HepG2 (cell line): ENCODE results near the gene SRGAP3. TPM values are rescaled to one million over a fixed set of nuclear protein-coding genes. Genes with fewer than 3 reads are reported as not detected.

Experiments used
- ATAC-seq: fragments of 200-7000 bp; cut with Tn5 transposase; 3 replicates; pipeline ENCODE4 v1.9.1; 2020; ENCODE audit warnings: mild to moderate bottlenecking, moderate library complexity
- BruUV-seq: library from RNA; stranded (reverse); fragments of 400-500 nt; replicated peaks from 2 replicates; lab custom pipeline; 2021; lab: Mats Ljungman, UMichigan
- CTCF ChIA-PET: fragments of 300-600 bp; formaldehyde crosslinking; extraction: SDS; loops from one replicate; lab custom pipeline; 2021; ENCODE audit warnings: low total read pairs, inconsistent platforms, low intra/inter-chr PET ratio; lab: Yijun Ruan, JAX
- POLR2A ChIA-PET: fragments of 350-600 bp; sonication (Branson Sonifier 250); formaldehyde crosslinking; loops from one replicate; lab custom pipeline; 2020; ENCODE audit warnings: antibody characterized with exemption, inconsistent platforms; lab: Yijun Ruan, JAX
- DNase-seq: peaks from one replicate; pipeline ENCODE4 v3.0.0-alpha.2; 2015; ENCODE audit warnings: low spot score
- FAIRE-seq: peaks from 3 replicates; lab custom pipeline; 2011; peaks lifted over from hg19 to GRCh38; lab: Jason Lieb, UNC
- H2AFZ ChIP-seq: one replicate; pipeline ENCODE4 v1.6.1; 2011; ENCODE audit warnings: low read length, inconsistent platforms
- H3K27ac ChIP-seq: fragments of 300-600 bp; 3 replicates; pipeline ENCODE4 v1.8.0; 2011; ENCODE audit warnings: mixed run types, mild to moderate bottlenecking, mixed read lengths, low read length, inconsistent platforms; ENCODE audit not compliant: insufficient read depth; ENCODE audit errors: extremely low read length
- H3K27me3 ChIP-seq, 2 experiments: fragments of 200-600 bp in 1 of 2; 2 replicates in 1 of 2; 3 replicates in 1 of 2; pipeline versions ENCODE4 v1.6.0 to v1.8.0; 2011; ENCODE audit warnings: low read length in 2 of 2, mild to moderate bottlenecking in 2 of 2, moderate library complexity in 2 of 2, inconsistent platforms in 1 of 2; ENCODE audit not compliant: insufficient read depth in 2 of 2, control insufficient read depth in 1 of 2
- H3K36me3 ChIP-seq, 2 experiments: fragments of 200-600 bp in 1 of 2; replicated peaks in 1 of 2; 2 replicates in 1 of 2; 3 replicates in 1 of 2; pipeline versions ENCODE4 v1.5.1 to v1.8.0; 2011; ENCODE audit warnings: low read length in 2 of 2, inconsistent platforms in 1 of 2; ENCODE audit not compliant: insufficient read depth in 2 of 2, control insufficient read depth in 1 of 2
- H3K4me1 ChIP-seq: 2 replicates; pipeline ENCODE4 v1.5.1; 2012; ENCODE audit warnings: low read length, inconsistent platforms; ENCODE audit not compliant: insufficient read depth
- H3K4me2 ChIP-seq: 2 replicates; pipeline ENCODE4 v1.6.0; 2011; ENCODE audit warnings: low read depth, low read length, inconsistent platforms
- H3K4me3 ChIP-seq, 3 experiments: fragments of 200-600 bp in 1 of 3; sonication (generic), shearing (Covaris generic) in 1 of 3; replicated peaks in 1 of 3; 2 replicates each; pipeline ENCODE4 v1.5.1; 2011 to 2016; ENCODE audit warnings: low read length in 3 of 3, inconsistent platforms in 2 of 3, low read depth in 2 of 3, mild to moderate bottlenecking in 2 of 3, control low read depth in 1 of 3, mixed read lengths in 1 of 3; ENCODE audit not compliant: insufficient read depth in 1 of 3
- H3K79me2 ChIP-seq: one replicate; pipeline ENCODE4 v1.6.1; 2011; ENCODE audit warnings: low read length, inconsistent platforms; ENCODE audit not compliant: insufficient read depth
- H3K9ac ChIP-seq: 2 replicates; pipeline ENCODE4 v1.6.0; 2011; ENCODE audit warnings: mild to moderate bottlenecking, low read depth, low read length, inconsistent platforms; ENCODE audit not compliant: insufficient read depth
- H3K9me3 ChIP-seq: 2 replicates; pipeline ENCODE4 v1.5.1; 2012; ENCODE audit warnings: mild to moderate bottlenecking, low read length
- H4K20me1 ChIP-seq: 2 replicates; pipeline ENCODE4 v1.6.0; 2011; ENCODE audit warnings: inconsistent platforms, mild to moderate bottlenecking, low read length, moderate library complexity; ENCODE audit not compliant: insufficient read depth
- CEBPG ChIP-seq: IDR thresholded peaks from 2 replicates; pipeline ENCODE4 v1.6.1; 2016
- JUNB ChIP-seq: sonication (generic); formaldehyde crosslinking; IDR thresholded peaks from 2 replicates; pipeline ENCODE4 v1.8.0; 2022; ENCODE audit warnings: missing genetic modification reagents, mild to moderate bottlenecking, borderline replicate concordance
- KLF16 ChIP-seq, 2 experiments: sonication (generic) in 1 of 2; formaldehyde crosslinking in 1 of 2; IDR thresholded peaks; 2 replicates each; pipeline versions ENCODE4 v1.6.1 to v1.8.0; 2016 to 2023; ENCODE audit warnings: missing genetic modification reagents in 2 of 2, missing compliant biosample characterization in 1 of 2
- PCBP1 ChIP-seq: fragments of 200-400 bp; formaldehyde crosslinking; IDR thresholded peaks from 2 replicates; pipeline ENCODE4 v1.6.1; 2017; ENCODE audit warnings: mild to moderate bottlenecking, low read depth, low read length, borderline replicate concordance
- STAT5B ChIP-seq: sonication (generic); formaldehyde crosslinking; IDR thresholded peaks from 2 replicates; pipeline ENCODE4 v1.4.0; 2020; ENCODE audit warnings: missing genetic modification reagents
- ZKSCAN5 ChIP-seq: sonication (generic); formaldehyde crosslinking; IDR thresholded peaks from 2 replicates; pipeline ENCODE4 v1.5.1; 2020; ENCODE audit warnings: mild to moderate bottlenecking, missing genetic modification reagents
- ZNF501 ChIP-seq: sonication (generic); formaldehyde crosslinking; IDR thresholded peaks from 2 replicates; pipeline ENCODE4 v1.5.1; 2020; ENCODE audit warnings: mild to moderate bottlenecking, moderate library complexity, missing genetic modification reagents
- ZNF543 ChIP-seq: sonication (generic); formaldehyde crosslinking; IDR thresholded peaks from 2 replicates; pipeline ENCODE4 v1.4.0; 2020; ENCODE audit warnings: mild to moderate bottlenecking, missing genetic modification reagents
- ZNF556 ChIP-seq: sonication (generic); formaldehyde crosslinking; IDR thresholded peaks from 2 replicates; pipeline ENCODE4 v1.4.0; 2020; ENCODE audit warnings: mild to moderate bottlenecking, missing genetic modification reagents, borderline replicate concordance
- ZNF761 ChIP-seq: sonication (generic); formaldehyde crosslinking; conservative IDR thresholded peaks from 2 replicates; pipeline ENCODE4 v1.4.0; 2020; ENCODE audit warnings: mild to moderate bottlenecking, missing genetic modification reagents
- ZNF879 ChIP-seq: sonication (generic); formaldehyde crosslinking; IDR thresholded peaks from 2 replicates; pipeline ENCODE4 v1.8.1; 2023; ENCODE audit warnings: missing genetic modification reagents
- WGBS: methylation state at CpG from one replicate; pipeline ENCODE4 v1.1.6; 2017; ENCODE audit warnings: low lambda C conversion rate; 5-methylcytosine and 5-hydroxymethylcytosine counted together
- in situ Hi-C: cut with HindIII; loops from 2 replicates; pipeline ENCODE4 v1.10.0; 2017; ENCODE audit warnings: low pct_unique_long_range_greater_than_20kb; ENCODE audit not compliant: extremely low pct_ligation_motif_present
- intact Hi-C: fragments of 100-400 bp; cut with micrococcal nuclease; formaldehyde crosslinking; loops from one replicate; pipeline ENCODE4 v1.10.0; 2022; ENCODE audit not compliant: unreplicated experiment
- polyA plus RNA-seq, 8 experiments: library from polyadenylated mRNA; depleted of rRNA in 3 of 8; stranded (reverse) in 7 of 8; unstranded in 1 of 8; fragments of >200 nt; fragmentation: Illumina TruSeq in 4 of 8; extraction: Trizol in 4 of 8; gene quantifications; 2 replicates each; pipeline versions ENCODE4 v1.2.1 to v1.2.3, GENCODE V29; 2011 to 2016; ENCODE audit warnings: low read depth in 4 of 8, missing spikeins in 1 of 8, mixed read lengths in 1 of 8; ENCODE audit not compliant: insufficient read depth in 1 of 8
- total RNA-seq, 5 experiments: library from RNA; depleted of rRNA; stranded (reverse); fragments of >200 nt; fragmentation: Illumina TruSeq; extraction: Trizol; gene quantifications; 2 replicates each; pipeline ENCODE4 v1.2.3, GENCODE V29; 2016; ENCODE audit warnings: low read depth in 1 of 5
- TF ChIP-seq, protein P1 (sequence below): sonication (generic); formaldehyde crosslinking; IDR thresholded peaks from 2 replicates; pipeline ENCODE4 v1.8.1; 2023; ENCODE audit warnings: missing genetic modification reagents, mild to moderate bottlenecking, borderline replicate concordance
- TF ChIP-seq, protein P2 (sequence below): sonication (generic); formaldehyde crosslinking; IDR thresholded peaks from 2 replicates; pipeline ENCODE4 v1.5.0; 2020; ENCODE audit warnings: mild to moderate bottlenecking, missing genetic modification reagents, moderate library complexity

The SRGAP3 gene
- total and polyA plus RNA-seq, 2 of the 13 experiments (the other 11 are each of a cell fraction or from before 2014, with no cell fraction given) = 1.2 to 1.4 TPM

DNA sequence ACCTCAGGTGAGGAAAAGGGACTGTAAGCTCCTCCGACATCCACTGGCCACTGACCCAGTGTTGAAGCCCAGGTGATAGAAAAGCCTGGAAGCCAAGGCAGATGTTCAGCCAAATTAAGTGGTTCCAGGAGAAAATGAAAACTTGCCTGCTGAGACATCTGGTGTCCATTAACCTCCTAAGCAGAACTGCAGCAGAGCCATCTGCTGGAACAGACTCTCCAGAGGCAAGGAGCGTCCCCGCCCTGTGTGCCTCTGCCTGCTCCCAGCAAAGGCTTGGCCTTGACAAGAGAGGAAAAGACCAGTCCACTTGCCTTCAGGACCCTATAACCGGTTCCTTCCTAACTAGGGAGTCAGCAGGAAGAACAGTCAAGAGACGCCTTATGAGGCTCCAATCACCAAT is 48.2 kb downstream of the SRGAP3 start:
- Histone ChIP-seq H3K9me3 (no peaks in the 10 kb centered on the region), H3K27ac (no peak overlapping the region), H3K4me2 (no peak overlapping the region), H2AFZ (no peak overlapping the region), H3K36me3 (no peaks in the 10 kb centered on the region), H3K27me3 (0 out of 5 replicates have a peak, but pooled peaks cover 0 to 3% of the 10 kb centered on the region in 2 experiments), H3K4me1 (peaks cover 21% of the 10 kb centered on the region), H3K79me2 (no peaks in the 10 kb centered on the region), H4K20me1 (no peaks in the 10 kb centered on the region), H3K9ac (no peak overlapping the region), H3K4me3 (no peak overlapping the region)
- DNase-seq (no peak), ATAC-seq (no peak), FAIRE-seq (no peak)
- BruUV-seq = no TSS peak
- ChIA-PET CTCF (no interaction called here), POLR2A (no interaction called here)
- 42% methylated on average over 3 of the region's 5 CpGs for WGBS
- intact Hi-C loops = no loop called here
- in situ Hi-C loops = no loop called here
- TF ChIP-seq, protein P1, sequence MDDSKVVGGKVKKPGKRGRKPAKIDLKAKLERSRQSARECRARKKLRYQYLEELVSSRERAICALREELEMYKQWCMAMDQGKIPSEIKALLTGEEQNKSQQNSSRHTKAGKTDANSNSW = no peak
- TF ChIP-seq, all 625 proteins: peak for 0

DNA sequence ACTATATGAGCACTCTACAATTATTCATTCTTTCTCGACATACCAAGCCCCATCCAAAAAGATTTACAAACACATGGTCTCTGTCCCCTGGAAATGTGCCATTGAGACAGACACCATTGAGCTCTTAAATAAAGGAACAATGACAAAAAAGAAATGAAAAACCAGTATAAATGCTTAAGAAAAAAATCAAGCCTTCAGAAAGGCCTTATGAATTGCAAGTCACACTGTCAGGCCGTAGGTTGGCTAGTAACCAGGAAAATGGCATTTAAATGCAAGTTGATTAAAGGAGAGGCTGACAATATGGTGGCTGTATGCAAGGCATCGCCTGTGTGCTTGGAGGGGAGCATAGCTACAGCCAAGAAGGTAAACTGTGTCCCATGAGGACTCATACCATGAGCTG is 49.7 kb downstream of the SRGAP3 start:
- 0 out of 5 replicates have a peak, but pooled peaks cover 0 to 3% of the 10 kb centered on the region in 2 experiments for H3K27me3 ChIP-seq
- peaks cover 19% of the 10 kb centered on the region for H3K4me1 ChIP-seq
- no peak for ATAC-seq
- H3K9me3 ChIP-seq = no peaks in the 10 kb centered on the region
- intact Hi-C loops = no loop called here
- no peak overlapping the region for H3K27ac ChIP-seq
- H3K4me3 ChIP-seq = no peak overlapping the region
- no peak overlapping the region for H2AFZ ChIP-seq
- H3K79me2 ChIP-seq = no peaks in the 10 kb centered on the region
- ChIA-PET CTCF (no interaction called here), POLR2A (no interaction called here)
- no peak for TF ChIP-seq ZNF879 (CRISPR knock-in tag)
- TF ChIP-seq JUNB (CRISPR knock-in tag) = no peak
- TF ChIP-seq KLF16 (CRISPR knock-in tag; IDR thresholded peaks at IDR 0.05) = no peak
- TF ChIP-seq ZNF556 (CRISPR knock-in tag) = no peak
- no peak for TF ChIP-seq ZKSCAN5 (CRISPR knock-in tag)
- TF ChIP-seq PCBP1 = no peak
- no peak for TF ChIP-seq ZNF761 (CRISPR knock-in tag)
- no peak for TF ChIP-seq ZNF501 (CRISPR knock-in tag)
- TF ChIP-seq STAT5B = no peak
- TF ChIP-seq CEBPG (CRISPR knock-in tag) = no peak
- TF ChIP-seq ZNF543 (CRISPR knock-in tag) = no peak
- TF ChIP-seq, protein P2, sequence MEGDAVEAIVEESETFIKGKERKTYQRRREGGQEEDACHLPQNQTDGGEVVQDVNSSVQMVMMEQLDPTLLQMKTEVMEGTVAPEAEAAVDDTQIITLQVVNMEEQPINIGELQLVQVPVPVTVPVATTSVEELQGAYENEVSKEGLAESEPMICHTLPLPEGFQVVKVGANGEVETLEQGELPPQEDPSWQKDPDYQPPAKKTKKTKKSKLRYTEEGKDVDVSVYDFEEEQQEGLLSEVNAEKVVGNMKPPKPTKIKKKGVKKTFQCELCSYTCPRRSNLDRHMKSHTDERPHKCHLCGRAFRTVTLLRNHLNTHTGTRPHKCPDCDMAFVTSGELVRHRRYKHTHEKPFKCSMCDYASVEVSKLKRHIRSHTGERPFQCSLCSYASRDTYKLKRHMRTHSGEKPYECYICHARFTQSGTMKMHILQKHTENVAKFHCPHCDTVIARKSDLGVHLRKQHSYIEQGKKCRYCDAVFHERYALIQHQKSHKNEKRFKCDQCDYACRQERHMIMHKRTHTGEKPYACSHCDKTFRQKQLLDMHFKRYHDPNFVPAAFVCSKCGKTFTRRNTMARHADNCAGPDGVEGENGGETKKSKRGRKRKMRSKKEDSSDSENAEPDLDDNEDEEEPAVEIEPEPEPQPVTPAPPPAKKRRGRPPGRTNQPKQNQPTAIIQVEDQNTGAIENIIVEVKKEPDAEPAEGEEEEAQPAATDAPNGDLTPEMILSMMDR = no peak
- no peak for DNase-seq
- no TSS peak for BruUV-seq
- in situ Hi-C loops = no loop called here
- no peaks in the 10 kb centered on the region for H3K36me3 ChIP-seq
- WGBS = 16% methylated on average over 3 of the region's 3 CpGs
- FAIRE-seq = no peak
- H3K9ac ChIP-seq = no peak overlapping the region
- H3K4me2 ChIP-seq = no peak overlapping the region
- H4K20me1 ChIP-seq = no peaks in the 10 kb centered on the region
